Measurements from ENCODE around the gene FKBP5. TPM values are rescaled to one million over a fixed set of nuclear protein-coding genes. Genes with fewer than 3 reads are reported as not detected.

The FKBP5 gene
- total and polyA plus RNA-seq, 9 of the 15 experiments (the other 6 are each of a cell fraction or from before 2014, with no cell fraction given) = 32.7 to 151 (median 75.0) TPM

GRCh38 chr6:35731736-35732532, 43.2 kb upstream of the FKBP5 start (continued):
- TF ChIP-seq U2AF1 (optimal IDR thresholded peaks at IDR 0.05; ENCODE audit: low read depth, low read length) = peak; percentile 25
- peak; percentile 12 to 30; a peak in 1 of 4 replicates for TF ChIP-seq RAD21 (CRISPR knock-in tag; conservative IDR thresholded peaks at IDR 0.05 in 1 of 2, IDR thresholded peaks at IDR 0.05 in 1 of 2)
- TF ChIP-seq ETV5 (CRISPR knock-in tag; IDR thresholded peaks at IDR 0.05; ENCODE audit: low read depth) = peak; percentile 83
- TF ChIP-seq DIDO1 (tag; IDR thresholded peaks at IDR 0.05; ENCODE audit: low read depth) = 0 out of 2 replicates have a peak, but pooled peaks have one; percentile 18
- 0 out of 2 replicates have a peak, but pooled peaks have one; percentile 29 for TF ChIP-seq MTA2 (IDR thresholded peaks at IDR 0.05; ENCODE audit: low read depth)
- TF ChIP-seq CCAR2 (IDR thresholded peaks at IDR 0.05; ENCODE audit: low read depth, low read length) = no peak
- TF ChIP-seq PREB (CRISPR knock-in tag; IDR thresholded peaks at IDR 0.05) = peak; percentile 89; the same call in 1 of the 2 replicates
- peak; percentile 87 for TF ChIP-seq TOE1 (IDR thresholded peaks at IDR 0.05; ENCODE audit: borderline replicate concordance)
- TF ChIP-seq TOE1 (CRISPR knock-in tag; IDR thresholded peaks at IDR 0.05; ENCODE audit: borderline replicate concordance, low read depth) = no peak
- 0 out of 2 replicates have a peak, but pooled peaks have one; percentile 3 for TF ChIP-seq ZKSCAN1 (IDR thresholded peaks at IDR 0.05; ENCODE audit: low read depth, low read length)
- no peak for TF ChIP-seq SREBF2 (CRISPR knock-in tag; IDR thresholded peaks at IDR 0.05)
- no peak for TF ChIP-seq NELFE (IDR thresholded peaks at IDR 0.05; ENCODE audit: insufficient read depth, insufficient read length)
- no peak for TF ChIP-seq SETDB1 (IDR thresholded peaks at IDR 0.05; ENCODE audit: low read length)
- no peak for TF ChIP-seq RHOXF2B (CRISPR knock-in tag; conservative IDR thresholded peaks at IDR 0.05)
- no peak; the same call in 1 of the 2 replicates for TF ChIP-seq E2F3 (CRISPR knock-in tag; IDR thresholded peaks at IDR 0.05)
- TF ChIP-seq MLLT1 (IDR thresholded peaks at IDR 0.05) = peak; percentile 24 to 45; a peak in 1 of 4 replicates
- TF ChIP-seq HBP1 (CRISPR knock-in tag; IDR thresholded peaks at IDR 0.05) = no peak
- peak; percentile 58; the same call in 1 of the 2 replicates for TF ChIP-seq ZNF175 (CRISPR knock-in tag; IDR thresholded peaks at IDR 0.05; ENCODE audit: low read depth)
- no peak for TF ChIP-seq HDGF (IDR thresholded peaks at IDR 0.05)
- TF ChIP-seq ASH1L (IDR thresholded peaks at IDR 0.05; ENCODE audit: borderline replicate concordance, low read depth, partially characterized antibody) = no peak
- TF ChIP-seq SPI1 (IDR thresholded peaks at IDR 0.05; ENCODE audit: borderline replicate concordance, low read depth, low read length) = no peak
- 0 out of 2 replicates have a peak, but pooled peaks have one; percentile 51 for TF ChIP-seq SRSF1 (IDR thresholded peaks at IDR 0.05; ENCODE audit: low read depth, low read length)
- peak; percentile 95 for TF ChIP-seq EP400 (IDR thresholded peaks at IDR 0.05)
